ENCODE data around the gene DLGAP3.

DNA sequence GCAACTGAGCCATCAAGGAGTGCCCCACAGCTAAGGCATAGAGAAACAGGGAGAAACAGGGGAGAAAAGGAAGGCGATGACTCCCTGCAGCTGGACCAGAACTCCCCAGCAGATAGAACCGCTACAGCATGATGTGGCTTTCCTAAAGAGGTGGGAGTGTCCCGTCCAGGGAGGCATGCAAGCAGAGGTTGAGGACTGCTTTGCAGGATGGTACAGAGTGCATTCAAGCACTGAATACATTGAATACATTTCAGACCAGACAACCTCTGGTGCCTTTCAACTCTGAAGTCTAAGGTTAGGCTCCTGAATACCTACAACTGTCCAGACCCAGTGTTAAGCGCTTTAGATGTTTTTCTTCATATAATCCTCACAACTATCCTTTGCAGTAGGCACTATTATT is 13.3 kb downstream of the DLGAP3 start:
- TF ChIP-seq, protein P1, sequence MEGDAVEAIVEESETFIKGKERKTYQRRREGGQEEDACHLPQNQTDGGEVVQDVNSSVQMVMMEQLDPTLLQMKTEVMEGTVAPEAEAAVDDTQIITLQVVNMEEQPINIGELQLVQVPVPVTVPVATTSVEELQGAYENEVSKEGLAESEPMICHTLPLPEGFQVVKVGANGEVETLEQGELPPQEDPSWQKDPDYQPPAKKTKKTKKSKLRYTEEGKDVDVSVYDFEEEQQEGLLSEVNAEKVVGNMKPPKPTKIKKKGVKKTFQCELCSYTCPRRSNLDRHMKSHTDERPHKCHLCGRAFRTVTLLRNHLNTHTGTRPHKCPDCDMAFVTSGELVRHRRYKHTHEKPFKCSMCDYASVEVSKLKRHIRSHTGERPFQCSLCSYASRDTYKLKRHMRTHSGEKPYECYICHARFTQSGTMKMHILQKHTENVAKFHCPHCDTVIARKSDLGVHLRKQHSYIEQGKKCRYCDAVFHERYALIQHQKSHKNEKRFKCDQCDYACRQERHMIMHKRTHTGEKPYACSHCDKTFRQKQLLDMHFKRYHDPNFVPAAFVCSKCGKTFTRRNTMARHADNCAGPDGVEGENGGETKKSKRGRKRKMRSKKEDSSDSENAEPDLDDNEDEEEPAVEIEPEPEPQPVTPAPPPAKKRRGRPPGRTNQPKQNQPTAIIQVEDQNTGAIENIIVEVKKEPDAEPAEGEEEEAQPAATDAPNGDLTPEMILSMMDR (IDR thresholded peaks at IDR 0.05), result no peak
- no peak for TF ChIP-seq POLR2A (IDR thresholded peaks at IDR 0.05)

All from body of pancreas (tissue), 4 donors.